Upper lobe of right lung (tissue), 1 donor: Measurements from ENCODE around the gene LDAH. TPM values are rescaled to one million over a fixed set of nuclear protein-coding genes. Genes with fewer than 3 reads are reported as not detected.

Experiments used
- ATAC-seq: fragments of 200-7000 bp; cut with Tn5 transposase; one replicate; pipeline ENCODE4 v1.9.1; 2020; ENCODE audit warnings: mild to moderate bottlenecking, moderate library complexity
- DNase-seq: peaks from one replicate; pipeline ENCODE4 v3.0.0-alpha.2; 2020
- H3K27ac ChIP-seq: fragments of 200-600 bp; one replicate; pipeline ENCODE4 v1.8.0; 2022
- H3K27me3 ChIP-seq: fragments of 200-600 bp; one replicate; pipeline ENCODE4 v1.8.0; 2022; ENCODE audit warnings: mild to moderate bottlenecking
- H3K36me3 ChIP-seq: fragments of 200-600 bp; one replicate; pipeline ENCODE4 v1.8.0; 2022
- H3K4me1 ChIP-seq: fragments of 200-600 bp; one replicate; pipeline ENCODE4 v1.8.0; 2022
- H3K4me3 ChIP-seq: fragments of 200-600 bp; one replicate; pipeline ENCODE4 v1.8.0; 2022; ENCODE audit warnings: mild to moderate bottlenecking
- H3K9me3 ChIP-seq: fragments of 200-600 bp; one replicate; pipeline ENCODE4 v1.8.0; 2022
- CTCF ChIP-seq: fragments of 200-600 bp; IDR thresholded peaks from one replicate; pipeline ENCODE4 v1.8.0; 2022; ENCODE audit warnings: antibody characterized with exemption
- intact Hi-C: fragments of 100-400 bp; cut with DNase I; formaldehyde crosslinking; loops from one replicate; pipeline ENCODE4 v1.11.0; 2022
- total RNA-seq: library from RNA; stranded (reverse); fragmentation: NEBNext Ultra II Directional; extraction: Animal tissue kit (Norgen Biotek cat#: 25700); gene quantifications from one replicate; pipeline ENCODE4 v1.2.1, GENCODE V29; 2021
- donor health status: DM: no; HTN: yes; CAD: no; lungs with severe emphysema.

Gene LDAH
- total RNA-seq, 1 donor from 2014 or later: 17.9 TPM

GRCh38 chr2:20642055-20642971, 180.6 kb downstream of the LDAH start:
- peak; percentile 89 for TF ChIP-seq CTCF
- no peak overlapping the region for H3K27ac ChIP-seq
- no peaks in the 10 kb centered on the region for H3K4me1 ChIP-seq
- H3K9me3 ChIP-seq: no peaks in the 10 kb centered on the region
- H3K4me3 ChIP-seq: no peak overlapping the region
- H3K27me3 ChIP-seq: no peaks in the 10 kb centered on the region
- H3K36me3 ChIP-seq: peaks cover 72% of the 10 kb centered on the region
- peak; percentile 91 for ATAC-seq
- DNase-seq: peak; percentile 85
- intact Hi-C loops: no loop called here

DNA sequence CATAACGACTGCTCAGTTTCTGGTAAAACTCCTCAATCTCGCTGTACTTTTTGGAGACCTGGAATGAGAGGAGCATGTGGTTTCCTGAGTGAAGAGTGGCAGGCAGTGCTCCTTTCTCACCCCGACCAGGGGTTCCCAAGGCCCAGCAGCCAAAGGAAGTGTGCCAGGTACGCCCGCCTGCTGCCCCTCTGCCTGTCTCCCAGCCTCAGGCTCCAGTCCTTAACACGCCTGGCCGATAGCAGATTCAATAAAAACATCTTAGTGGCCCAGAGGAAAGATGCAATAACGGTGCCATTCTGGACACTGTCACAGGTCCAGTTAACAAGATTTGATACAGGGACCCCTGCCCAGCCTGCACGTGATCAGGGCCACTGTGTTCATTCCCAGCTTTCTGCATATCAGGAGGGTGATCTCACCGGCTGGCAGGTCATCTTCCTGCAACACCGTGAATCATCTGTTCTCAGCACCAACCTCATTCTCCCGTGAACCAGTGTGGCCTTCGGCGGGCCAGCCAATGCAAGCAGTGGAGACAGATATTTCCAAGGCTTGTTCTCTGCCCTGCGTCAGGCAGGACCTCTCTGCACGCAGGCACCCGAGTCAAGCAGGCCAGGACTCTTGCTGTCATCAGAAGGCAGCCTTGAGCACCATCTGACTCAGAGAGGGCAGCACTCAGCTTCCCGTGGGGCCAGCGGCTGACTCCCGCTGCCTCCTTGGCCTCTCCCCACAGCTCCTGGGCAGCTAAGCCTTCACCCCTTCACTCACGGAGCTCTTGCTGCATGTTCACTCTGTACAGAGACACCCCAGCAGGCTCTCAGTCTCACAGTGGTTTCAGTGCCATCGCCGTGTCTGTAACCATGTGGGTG, 181.5 kb downstream of the LDAH start:
- H3K9me3 ChIP-seq: no peaks in the 10 kb centered on the region
- no peak for DNase-seq
- H3K4me3 ChIP-seq: no peak overlapping the region
- no peaks in the 10 kb centered on the region for H3K27me3 ChIP-seq
- H3K4me1 ChIP-seq: no peaks in the 10 kb centered on the region
- TF ChIP-seq CTCF: no peak
- ATAC-seq: no peak
- no peak overlapping the region for H3K27ac ChIP-seq
- intact Hi-C loops: no loop called here
- peaks cover 72% of the 10 kb centered on the region for H3K36me3 ChIP-seq

DNA sequence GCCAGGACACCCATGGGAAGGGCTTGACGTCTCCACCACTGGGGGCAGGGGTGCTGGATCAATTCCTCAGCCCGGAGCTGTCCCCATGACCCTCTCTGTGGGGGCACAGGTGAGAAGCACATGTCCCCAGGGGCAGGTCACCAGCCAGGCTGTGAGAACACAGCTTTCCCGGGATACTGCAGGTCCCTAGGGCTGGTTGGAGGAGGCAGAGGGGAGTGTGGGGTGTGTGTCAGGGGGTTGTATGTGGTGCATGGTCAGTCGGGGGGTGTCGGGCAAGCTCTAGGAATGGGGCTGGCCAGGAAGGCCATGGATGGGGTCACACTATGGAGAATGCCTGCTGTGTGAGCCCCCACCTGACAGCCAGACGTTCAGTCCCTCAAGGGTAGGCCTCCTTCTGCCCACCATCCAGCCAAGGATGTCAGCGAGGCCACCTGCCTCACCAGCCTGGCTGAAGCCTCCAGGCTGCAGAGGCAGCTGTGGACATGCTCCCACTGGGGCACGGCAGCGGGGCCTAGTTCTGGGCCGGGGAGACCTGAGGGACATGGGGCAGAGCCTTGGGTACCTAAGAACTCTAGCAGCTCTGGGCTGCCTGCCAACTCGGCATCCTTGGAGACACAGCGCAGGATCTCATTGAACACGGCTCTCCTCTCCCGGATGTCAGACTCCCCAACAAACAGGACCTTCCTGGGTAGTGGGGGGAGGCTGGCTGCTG, 182.3 kb downstream of the LDAH start:
- no peak for TF ChIP-seq CTCF
- H3K4me3 ChIP-seq: no peak overlapping the region
- peaks cover 70% of the 10 kb centered on the region for H3K36me3 ChIP-seq

GRCh38 chr2:20638646-20639430, 184.1 kb downstream of the LDAH start:
- DNase-seq: no peak
- Histone ChIP-seq H3K4me3 (no peak overlapping the region), H3K36me3 (peaks cover 52% of the 10 kb centered on the region), H3K4me1 (peaks cover 18% of the 10 kb centered on the region), H3K27ac (no peak overlapping the region), H3K9me3 (no peaks in the 10 kb centered on the region), H3K27me3 (no peaks in the 10 kb centered on the region)
- intact Hi-C loops: loop anchor here (10.0 kb wide), 1 partner anchor 194 kb away; the partner anchor contains the start of gene RHOB
- no peak for ATAC-seq
- no peak for TF ChIP-seq CTCF

More for the DNA sequence above, 182.3 kb downstream of the LDAH start:
- no peak for DNase-seq
- peaks cover 1% of the 10 kb centered on the region for H3K4me1 ChIP-seq
- H3K27me3 ChIP-seq: no peaks in the 10 kb centered on the region
- ATAC-seq: no peak
- intact Hi-C loops: no loop called here
- H3K9me3 ChIP-seq: no peaks in the 10 kb centered on the region
- H3K27ac ChIP-seq: no peak overlapping the region

- ATAC-seq (no peak), DNase-seq (no peak)
- Histone ChIP-seq H3K4me1 (peaks cover 23% of the 10 kb centered on the region), H3K4me3 (no peak overlapping the region), H3K27me3 (no peaks in the 10 kb centered on the region), H3K27ac (no peak overlapping the region), H3K36me3 (peaks cover 48% of the 10 kb centered on the region), H3K9me3 (no peaks in the 10 kb centered on the region)
- TF ChIP-seq CTCF: no peak
- intact Hi-C loops: loop anchor here (10.0 kb wide), 1 partner anchor 193 kb away; the partner anchor contains the start of gene RHOB
Observed at GRCh38 chr2:20638014-20638413, 184.9 kb downstream of the LDAH start.
